GM21576 (cell line): ENCODE results near the gene TNFRSF4.
"Not testable (repeated sequence)": the region's sequence is repeated elsewhere in the genome, so short reads cannot be mapped to it uniquely, and the experiment has no call there.

ENCODE experiments used
- ATAC-seq: cut with Tn5 transposase; IDR thresholded peaks from one replicate; pipeline ENCODE4 v1.9.1; 2021; ENCODE audit warnings: mild to moderate bottlenecking, moderate library complexity; ENCODE audit not compliant: unreplicated experiment

TNFRSF4 gene

GRCh38 chr1:1204425-1204920, 9.5 kb downstream of the TNFRSF4 start:
- ATAC-seq: no peak

- no peak for ATAC-seq
Measured at GRCh38 chr1:1203561-1204424, 10.2 kb downstream of the TNFRSF4 start.

- ATAC-seq: no peak
Measured at GRCh38 chr1:1202831-1203560, 11.0 kb downstream of the TNFRSF4 start.

GRCh38 chr1:1200876-1201810, 12.8 kb downstream of the TNFRSF4 start:
- ATAC-seq: no peak

GRCh38 chr1:1199961-1200875, 13.7 kb downstream of the TNFRSF4 start:
- ATAC-seq: no peak

GRCh38 chr1:1199141-1199960, 14.6 kb downstream of the TNFRSF4 start:
- ATAC-seq: no peak

- no peak for ATAC-seq
Measured at GRCh38 chr1:1198423-1199140, 15.4 kb downstream of the TNFRSF4 start.

- no peak for ATAC-seq
Measured at GRCh38 chr1:1197551-1198422, 16.2 kb downstream of the TNFRSF4 start.

- ATAC-seq: no peak
Measured at GRCh38 chr1:1197188-1197500, 16.8 kb downstream of the TNFRSF4 start.

- ATAC-seq: no peak
Measured at GRCh38 chr1:1196431-1197187, 17.3 kb downstream of the TNFRSF4 start.

- ATAC-seq: not testable (repeated sequence)
Measured at GRCh38 chr1:1195726-1196125, 18.2 kb downstream of the TNFRSF4 start.

GRCh38 chr1:1194723-1195122, 19.2 kb downstream of the TNFRSF4 start:
- ATAC-seq: no peak

GRCh38 chr1:1191734-1192133, 22.2 kb downstream of the TNFRSF4 start:
- ATAC-seq: no peak

- ATAC-seq: no peak
Measured at GRCh38 chr1:1189111-1189510, 24.8 kb downstream of the TNFRSF4 start.

GRCh38 chr1:1187938-1188337, 26.0 kb downstream of the TNFRSF4 start:
- no peak for ATAC-seq

- ATAC-seq: no peak
Measured at GRCh38 chr1:1185101-1185765, 28.7 kb downstream of the TNFRSF4 start.
